Smooth muscle cell (in vitro differentiated cells): Measurements from ENCODE around the gene ZNF408. TPM values are rescaled to one million over a fixed set of nuclear protein-coding genes. Genes with fewer than 3 reads are reported as not detected.

Source experiments
- DNase-seq: peaks from one replicate; lab custom pipeline; 2025; ENCODE audit not compliant: unreplicated experiment; lab: John Stamatoyannopoulos, UW
- H2AFZ ChIP-seq: fragments of 200-600 bp; sonication (generic); 2 replicates; pipeline ENCODE4 v1.6.0; 2016; ENCODE audit warnings: antibody characterized with exemption, low read depth, mild to moderate bottlenecking
- H3F3A ChIP-seq: fragments of 200-600 bp; sonication (generic); 2 replicates; pipeline ENCODE4 v1.6.0; 2017; ENCODE audit warnings: antibody characterized with exemption, low read depth
- H3K27ac ChIP-seq: fragments of 200-600 bp; sonication (generic); 2 replicates; pipeline ENCODE4 v1.5.1; 2016; ENCODE audit warnings: low read depth, mild to moderate bottlenecking
- H3K27me3 ChIP-seq: fragments of 200-600 bp; sonication (generic); 2 replicates; pipeline ENCODE4 v1.6.1; 2016; ENCODE audit warnings: low read depth, mild to moderate bottlenecking
- H3K36me3 ChIP-seq: fragments of 200-600 bp; sonication (generic); 2 replicates; pipeline ENCODE4 v1.5.1; 2016; ENCODE audit warnings: low read depth
- H3K4me1 ChIP-seq: fragments of 200-600 bp; sonication (generic); 2 replicates; pipeline ENCODE4 v1.5.1; 2016; ENCODE audit warnings: low read depth
- H3K4me2 ChIP-seq: fragments of 200-600 bp; sonication (generic); 2 replicates; pipeline ENCODE4 v1.6.0; 2016; ENCODE audit warnings: mild to moderate bottlenecking
- H3K4me3 ChIP-seq: fragments of 200-600 bp; sonication (generic); 2 replicates; pipeline ENCODE4 v1.5.1; 2016; ENCODE audit warnings: mild to moderate bottlenecking
- H3K79me2 ChIP-seq: fragments of 200-600 bp; sonication (generic); 2 replicates; pipeline ENCODE4 v1.6.0; 2016; ENCODE audit warnings: low read depth, mild to moderate bottlenecking
- H3K9ac ChIP-seq: fragments of 200-600 bp; sonication (generic); 2 replicates; pipeline ENCODE4 v1.6.0; 2016; ENCODE audit warnings: low read depth
- H3K9me3 ChIP-seq: fragments of 200-600 bp; sonication (generic); replicated peaks from 2 replicates; pipeline ENCODE4 v1.5.1; 2016; ENCODE audit warnings: low read depth
- H4K20me1 ChIP-seq: fragments of 200-600 bp; sonication (generic); 2 replicates; pipeline ENCODE4 v1.6.0; 2016; ENCODE audit warnings: low read depth
- CTCF ChIP-seq: fragments of 200-600 bp; sonication (generic); IDR thresholded peaks from 2 replicates; pipeline ENCODE4 v1.5.1; 2017; ENCODE audit warnings: borderline replicate concordance, mild to moderate bottlenecking, antibody characterized with exemption; ENCODE audit not compliant: insufficient read depth, poor library complexity, severe bottlenecking
- WGBS: methylation state at CpG from one replicate; pipeline ENCODE4 v1.1.7; 2016; ENCODE audit warnings: low lambda C conversion rate; 5-methylcytosine and 5-hydroxymethylcytosine counted together
- polyA plus RNA-seq: library from polyadenylated mRNA; unstranded; fragments of >200 nt; fragmentation: Nextera tagmentation; extraction: Ambion mirVana; gene quantifications from 2 replicates; pipeline ENCODE4 v1.2.1, GENCODE V29; 2016
- total RNA-seq: library from RNA; depleted of rRNA; stranded (reverse); fragments of >200 nt; gene quantifications from 2 replicates; pipeline ENCODE4 v1.2.3, GENCODE V29; 2014

Gene ZNF408
- total and polyA plus RNA-seq, 2 experiments from 2014 or later: 6.2 to 15.8 TPM

- H3K9ac ChIP-seq: no peak overlapping the region
- H3K36me3 ChIP-seq: no peaks in the 10 kb centered on the region
- peaks cover 18% of the 10 kb centered on the region for H3F3A ChIP-seq
- no peak overlapping the region for H3K27ac ChIP-seq
- no peak overlapping the region for H2AFZ ChIP-seq
- 94% methylated on average over 9 of the region's 9 CpGs for WGBS
- no peak for DNase-seq
- H3K79me2 ChIP-seq: no peaks in the 10 kb centered on the region
- TF ChIP-seq CTCF: no peak
- no peak overlapping the region for H3K4me3 ChIP-seq
- no peak overlapping the region for H3K4me2 ChIP-seq
- peaks cover 21% of the 10 kb centered on the region for H3K4me1 ChIP-seq
- no peaks in the 10 kb centered on the region for H3K9me3 ChIP-seq
- peaks cover 5% of the 10 kb centered on the region for H4K20me1 ChIP-seq
- H3K27me3 ChIP-seq: no peaks in the 10 kb centered on the region
These were observed 22.1 kb upstream of the ZNF408 start for GRCh38 chr11:46678741-46679130.

- H3K9ac ChIP-seq: no peak overlapping the region
- no peaks in the 10 kb centered on the region for H3K79me2 ChIP-seq
- WGBS: 97% methylated on average over 26 of the region's 26 CpGs
- H3K27me3 ChIP-seq: no peaks in the 10 kb centered on the region
- no peak overlapping the region for H2AFZ ChIP-seq
- H3K4me1 ChIP-seq: peaks cover 15% of the 10 kb centered on the region
- H3K4me3 ChIP-seq: no peak overlapping the region
- H3K9me3 ChIP-seq: no peaks in the 10 kb centered on the region
- TF ChIP-seq CTCF: no peak
- no peak for DNase-seq
- no peak overlapping the region for H3K4me2 ChIP-seq
- peaks cover 15% of the 10 kb centered on the region for H3F3A ChIP-seq
- H3K36me3 ChIP-seq: no peaks in the 10 kb centered on the region
- no peak overlapping the region for H3K27ac ChIP-seq
- peaks cover 5% of the 10 kb centered on the region for H4K20me1 ChIP-seq
These were observed 21.3 kb upstream of the ZNF408 start for GRCh38 chr11:46679241-46680163.

GRCh38 chr11:46680164-46680760 lies 20.6 kb upstream of the ZNF408 start:
- Histone ChIP-seq H3K9ac (no peak overlapping the region), H4K20me1 (peaks cover 5% of the 10 kb centered on the region), H2AFZ (no peak overlapping the region), H3K79me2 (no peaks in the 10 kb centered on the region), H3K36me3 (no peaks in the 10 kb centered on the region), H3K27ac (no peak overlapping the region), H3K9me3 (no peaks in the 10 kb centered on the region), H3K4me2 (no peak overlapping the region), H3K27me3 (no peaks in the 10 kb centered on the region), H3K4me3 (no peak overlapping the region), H3F3A (peaks cover 7% of the 10 kb centered on the region), H3K4me1 (peaks cover 7% of the 10 kb centered on the region)
- WGBS: 94% methylated on average over 21 of the region's 21 CpGs
- DNase-seq: no peak
- TF ChIP-seq CTCF: no peak
